Measurements from ENCODE around the gene MYLK3.

Gene MYLK3

GRCh38 chr16:46658925-46659324 is 89.2 kb downstream of the MYLK3 start:
- in situ Hi-C loops (cut with MboI; ENCODE audit: low pct_unique_long_range_greater_than_20kb, low sequenced_read_pairs), result loop anchor here (25.0 kb wide), 1 partner anchor 253 kb away; no protein-coding TSS in a partner anchor
- peak; percentile 95 for DNase-seq

Measured in KBM-7 (cell line).